SK-N-SH (cell line): ENCODE results near the gene OR8G5. TPM values are rescaled to one million over a fixed set of nuclear protein-coding genes. Genes with fewer than 3 reads are reported as not detected.
A peak's percentile ranks its signal among the peaks of the same experiment; 100 is the strongest.

Source experiments
- CTCF ChIA-PET: fragments of 300-600, 350-600 bp; formaldehyde crosslinking; extraction: SDS; loops from one replicate; lab custom pipeline; 2021; lab: Yijun Ruan, JAX
- POLR2A ChIA-PET: fragments of 350-600 bp; sonication (Branson Sonifier 250); formaldehyde crosslinking; extraction: SDS; loops from one replicate; lab custom pipeline; 2020; ENCODE audit warnings: antibody characterized with exemption, inconsistent platforms; lab: Yijun Ruan, JAX
- DNase-seq: peaks from one replicate; pipeline ENCODE4 v3.0.0; 2012
- H2AFZ ChIP-seq: fragments of 200-600 bp; sonication (generic); 2 replicates; pipeline ENCODE4 v1.8.1; 2016; ENCODE audit warnings: antibody characterized with exemption, mild to moderate bottlenecking, low read depth
- H3F3A ChIP-seq: fragments of 200-600 bp; sonication (generic); replicated peaks from 2 replicates; pipeline ENCODE3; 2016; ENCODE audit warnings: antibody characterized with exemption, mild to moderate bottlenecking; ENCODE audit not compliant: insufficient read depth
- H3K27ac ChIP-seq, 2 experiments: fragments of 200-500 bp in 1 of 2; fragments of 200-600 bp in 1 of 2; sonication (Bioruptor generic) in 1 of 2; sonication (generic), shearing (Covaris generic) in 1 of 2; 2 replicates each; pipeline versions ENCODE4 v1.5.1 to v1.6.1; 2014 to 2016; ENCODE audit warnings: low read depth in 2 of 2, inconsistent platforms in 1 of 2, low read length in 1 of 2, mild to moderate bottlenecking in 1 of 2, mixed read lengths in 1 of 2
- H3K27me3 ChIP-seq: fragments of 200-600 bp; sonication (generic), shearing (Covaris generic); 2 replicates; pipeline ENCODE4 v1.6.1; 2016; ENCODE audit warnings: mixed run types; ENCODE audit not compliant: insufficient read depth
- H3K36me3 ChIP-seq, 2 experiments: fragments of 200-500 bp in 1 of 2; fragments of 200-600 bp in 1 of 2; sonication (Bioruptor generic) in 1 of 2; sonication (generic) in 1 of 2; replicated peaks in 1 of 2; 2 replicates each; pipeline versions ENCODE3 to v1.5.1; 2014 to 2016; ENCODE audit warnings: low read length in 1 of 2, mild to moderate bottlenecking in 1 of 2; ENCODE audit not compliant: insufficient read depth in 2 of 2, control insufficient read depth in 1 of 2
- H3K4me1 ChIP-seq, 2 experiments: fragments of 200-500 bp in 1 of 2; fragments of 200-600 bp in 1 of 2; sonication (Bioruptor generic) in 1 of 2; sonication (generic), shearing (Covaris generic) in 1 of 2; 2 replicates each; pipeline versions ENCODE4 v1.5.1 to v1.6.1; 2014 to 2016; ENCODE audit warnings: low read depth in 1 of 2, low read length in 1 of 2, mixed run types in 1 of 2; ENCODE audit not compliant: insufficient read depth in 2 of 2, control insufficient read depth in 1 of 2
- H3K4me2 ChIP-seq: fragments of 200-600 bp; sonication (generic), shearing (Covaris generic); 2 replicates; pipeline ENCODE4 v1.6.1; 2017; ENCODE audit warnings: mixed run types
- H3K4me3 ChIP-seq, 2 experiments: fragments of 200-500 bp in 1 of 2; fragments of 200-600 bp in 1 of 2; sonication (Bioruptor generic) in 1 of 2; sonication (generic), shearing (Covaris generic) in 1 of 2; 2 replicates each; pipeline versions ENCODE4 v1.5.1 to v1.8.1; 2014 to 2016; ENCODE audit warnings: low read depth in 2 of 2, inconsistent platforms in 1 of 2, low read length in 1 of 2, mild to moderate bottlenecking in 1 of 2, mixed read lengths in 1 of 2, moderate library complexity in 1 of 2
- H3K79me2 ChIP-seq: fragments of 200-600 bp; sonication (generic); 2 replicates; pipeline ENCODE4 v1.8.1; 2017; ENCODE audit warnings: mild to moderate bottlenecking; ENCODE audit not compliant: insufficient read depth
- H3K9ac ChIP-seq: fragments of 200-600 bp; sonication (generic); 2 replicates; pipeline ENCODE4 v1.6.1; 2017; ENCODE audit warnings: mixed run types
- H3K9me2 ChIP-seq: fragments of 200-600 bp; sonication (generic); 2 replicates; pipeline ENCODE4 v1.6.1; 2017; ENCODE audit warnings: mixed run types
- H3K9me3 ChIP-seq: fragments of 200-600 bp; sonication (generic); 2 replicates; pipeline ENCODE4 v1.6.1; 2017; ENCODE audit warnings: mixed run types, mild to moderate bottlenecking, moderate library complexity
- H4K20me1 ChIP-seq: fragments of 200-600 bp; sonication (generic); 2 replicates; pipeline ENCODE4 v1.6.1; 2017; ENCODE audit warnings: mild to moderate bottlenecking, mixed run types; ENCODE audit not compliant: insufficient read depth
- CTCF ChIP-seq: fragments of 200-600 bp; sonication (generic); IDR thresholded peaks from 2 replicates; pipeline ENCODE4 v1.6.1; 2017; ENCODE audit warnings: antibody characterized with exemption, mild to moderate bottlenecking, moderate library complexity
- FOXJ3 ChIP-seq: sonication (generic); formaldehyde crosslinking; IDR thresholded peaks from 2 replicates; pipeline ENCODE4 v1.5.1; 2020; ENCODE audit warnings: mild to moderate bottlenecking, missing genetic modification reagents
- GABPA ChIP-seq: IDR thresholded peaks from 2 replicates; pipeline ENCODE4 v1.4.0; 2012; ENCODE audit warnings: low read depth, mild to moderate bottlenecking
- JUND ChIP-seq: IDR thresholded peaks from 2 replicates; pipeline ENCODE4 v1.4.0; 2012
- MXI1 ChIP-seq: IDR thresholded peaks from 2 replicates; pipeline ENCODE4 v1.6.1; 2012; ENCODE audit warnings: mild to moderate bottlenecking, low read depth, low read length, improper control_type of control experiment
- NRF1 ChIP-seq: IDR thresholded peaks from 2 replicates; pipeline ENCODE4 v1.6.1; 2012; ENCODE audit warnings: low read depth, mild to moderate bottlenecking, low read length
- SIN3A ChIP-seq: IDR thresholded peaks from 2 replicates; pipeline ENCODE4 v1.6.1; 2012; ENCODE audit warnings: low read depth, mild to moderate bottlenecking, low read length, moderate library complexity, borderline replicate concordance
- TEAD4 ChIP-seq: IDR thresholded peaks from 2 replicates; pipeline ENCODE4 v1.4.0; 2012; ENCODE audit warnings: mild to moderate bottlenecking, borderline replicate concordance; ENCODE audit not compliant: insufficient read depth
- WGBS: methylation state at CpG from one replicate; pipeline ENCODE4 v1.1.6; 2017; ENCODE audit warnings: low lambda C conversion rate; 5-methylcytosine and 5-hydroxymethylcytosine counted together
- polyA plus RNA-seq, 3 experiments: library from polyadenylated mRNA; depleted of rRNA; stranded (reverse); fragments of >200 nt; gene quantifications; 2 replicates each; pipeline ENCODE4 v1.2.3, GENCODE V29; 2012
- TF ChIP-seq, protein P1 (sequence below): IDR thresholded peaks from 2 replicates; pipeline ENCODE4 v1.6.1; 2012; ENCODE audit warnings: mild to moderate bottlenecking, low read depth, low read length, moderate library complexity
- TF ChIP-seq, protein P2 (sequence below): IDR thresholded peaks from 2 replicates; pipeline ENCODE4 v1.4.0; 2012; ENCODE audit warnings: low read depth
- TF ChIP-seq, protein P3 (sequence below): IDR thresholded peaks from 2 replicates; pipeline ENCODE4 v1.4.0; 2012; ENCODE audit warnings: low read depth, borderline replicate concordance

Gene OR8G5
- polyA plus RNA-seq, 1 of the 3 experiments (the other 2 are of a cell fraction): not detected

- TF ChIP-seq, protein P1, sequence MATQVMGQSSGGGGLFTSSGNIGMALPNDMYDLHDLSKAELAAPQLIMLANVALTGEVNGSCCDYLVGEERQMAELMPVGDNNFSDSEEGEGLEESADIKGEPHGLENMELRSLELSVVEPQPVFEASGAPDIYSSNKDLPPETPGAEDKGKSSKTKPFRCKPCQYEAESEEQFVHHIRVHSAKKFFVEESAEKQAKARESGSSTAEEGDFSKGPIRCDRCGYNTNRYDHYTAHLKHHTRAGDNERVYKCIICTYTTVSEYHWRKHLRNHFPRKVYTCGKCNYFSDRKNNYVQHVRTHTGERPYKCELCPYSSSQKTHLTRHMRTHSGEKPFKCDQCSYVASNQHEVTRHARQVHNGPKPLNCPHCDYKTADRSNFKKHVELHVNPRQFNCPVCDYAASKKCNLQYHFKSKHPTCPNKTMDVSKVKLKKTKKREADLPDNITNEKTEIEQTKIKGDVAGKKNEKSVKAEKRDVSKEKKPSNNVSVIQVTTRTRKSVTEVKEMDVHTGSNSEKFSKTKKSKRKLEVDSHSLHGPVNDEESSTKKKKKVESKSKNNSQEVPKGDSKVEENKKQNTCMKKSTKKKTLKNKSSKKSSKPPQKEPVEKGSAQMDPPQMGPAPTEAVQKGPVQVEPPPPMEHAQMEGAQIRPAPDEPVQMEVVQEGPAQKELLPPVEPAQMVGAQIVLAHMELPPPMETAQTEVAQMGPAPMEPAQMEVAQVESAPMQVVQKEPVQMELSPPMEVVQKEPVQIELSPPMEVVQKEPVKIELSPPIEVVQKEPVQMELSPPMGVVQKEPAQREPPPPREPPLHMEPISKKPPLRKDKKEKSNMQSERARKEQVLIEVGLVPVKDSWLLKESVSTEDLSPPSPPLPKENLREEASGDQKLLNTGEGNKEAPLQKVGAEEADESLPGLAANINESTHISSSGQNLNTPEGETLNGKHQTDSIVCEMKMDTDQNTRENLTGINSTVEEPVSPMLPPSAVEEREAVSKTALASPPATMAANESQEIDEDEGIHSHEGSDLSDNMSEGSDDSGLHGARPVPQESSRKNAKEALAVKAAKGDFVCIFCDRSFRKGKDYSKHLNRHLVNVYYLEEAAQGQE: no peak
- TF ChIP-seq, protein P2, sequence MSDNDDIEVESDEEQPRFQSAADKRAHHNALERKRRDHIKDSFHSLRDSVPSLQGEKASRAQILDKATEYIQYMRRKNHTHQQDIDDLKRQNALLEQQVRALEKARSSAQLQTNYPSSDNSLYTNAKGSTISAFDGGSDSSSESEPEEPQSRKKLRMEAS: no peak
- TF ChIP-seq GABPA (no peak), FOXJ3 (CRISPR knock-in tag) (no peak), SIN3A (no peak)
Measured at GRCh38 chr11:124277207-124277606, 21.0 kb downstream of the OR8G5 start (continued).

DNA sequence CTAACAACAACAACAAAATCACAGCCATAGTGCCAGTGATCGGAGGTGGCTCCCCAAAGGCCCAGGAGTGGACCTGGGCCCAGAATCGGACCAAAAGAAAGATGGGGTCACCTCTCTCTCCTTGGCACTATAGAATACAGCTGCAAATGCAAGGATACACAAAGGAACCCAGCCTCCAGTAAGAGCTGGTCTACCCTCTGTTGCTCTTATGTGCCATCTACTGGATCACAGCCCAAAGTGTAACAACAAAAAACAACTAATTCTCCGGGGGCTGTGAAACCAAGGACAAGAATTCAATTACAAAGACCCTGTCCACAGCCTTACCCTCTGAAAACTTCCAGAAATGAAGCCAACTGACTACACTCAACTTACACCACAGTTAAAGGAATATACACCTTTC, 21.6 kb downstream of the OR8G5 start:
- Histone ChIP-seq H3K9me3 (no peaks in the 10 kb centered on the region), H3K27me3 (no peaks in the 10 kb centered on the region), H3K9me2 (no peaks in the 10 kb centered on the region), H3K79me2 (no peaks in the 10 kb centered on the region), H3K27ac (no peak overlapping the region), H2AFZ (no peak overlapping the region), H3K36me3 (no peaks in the 10 kb centered on the region), H3K4me1 (no peaks in the 10 kb centered on the region), H3F3A (no peaks in the 10 kb centered on the region), H3K9ac (no peak overlapping the region), H3K4me2 (no peak overlapping the region), H3K4me3 (no peak overlapping the region), H4K20me1 (no peaks in the 10 kb centered on the region)
- POLR2A ChIA-PET: no interaction called here
- 0% methylated on average over 3 of the region's 3 CpGs for WGBS
- DNase-seq: no peak
- TF ChIP-seq CTCF (peak; percentile 11; the same call in 1 of the 2 replicates), MXI1 (no peak)
- CTCF ChIA-PET: interaction anchor here (0.9 kb wide), 1 partner anchor 206 kb away, joined by 3 read pairs; no protein-coding TSS in a partner anchor

DNA sequence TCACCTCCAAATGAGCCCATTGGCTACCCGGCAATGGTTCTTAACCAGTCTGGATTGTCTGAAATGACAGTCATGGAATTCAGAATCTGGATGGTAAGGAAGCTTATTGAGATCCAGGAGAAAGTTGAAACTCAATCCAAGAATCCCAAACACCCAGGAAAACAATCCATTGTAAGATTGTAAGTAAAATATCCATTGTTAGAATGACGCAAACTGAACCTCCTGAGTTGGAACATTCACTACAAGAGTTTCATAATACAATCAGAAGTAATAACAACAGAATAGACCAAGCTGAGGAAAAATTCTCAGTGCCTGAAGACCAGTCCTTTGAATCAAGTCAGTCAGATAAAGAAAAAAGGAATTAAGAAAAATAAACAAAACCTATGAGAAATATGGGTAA, 22.1 kb downstream of the OR8G5 start:
- Histone ChIP-seq H3F3A (no peaks in the 10 kb centered on the region), H4K20me1 (no peaks in the 10 kb centered on the region), H3K4me3 (no peak overlapping the region), H3K9ac (no peak overlapping the region), H3K27me3 (no peaks in the 10 kb centered on the region), H3K4me2 (no peak overlapping the region), H3K9me2 (no peaks in the 10 kb centered on the region), H3K36me3 (no peaks in the 10 kb centered on the region), H3K9me3 (no peaks in the 10 kb centered on the region), H3K79me2 (no peaks in the 10 kb centered on the region), H3K4me1 (no peaks in the 10 kb centered on the region), H3K27ac (no peak overlapping the region), H2AFZ (no peak overlapping the region)
- CTCF ChIA-PET: interaction anchor here (0.9 kb wide), 1 partner anchor 207 kb away, joined by 3 read pairs; no protein-coding TSS in a partner anchor
- TF ChIP-seq, protein P3, sequence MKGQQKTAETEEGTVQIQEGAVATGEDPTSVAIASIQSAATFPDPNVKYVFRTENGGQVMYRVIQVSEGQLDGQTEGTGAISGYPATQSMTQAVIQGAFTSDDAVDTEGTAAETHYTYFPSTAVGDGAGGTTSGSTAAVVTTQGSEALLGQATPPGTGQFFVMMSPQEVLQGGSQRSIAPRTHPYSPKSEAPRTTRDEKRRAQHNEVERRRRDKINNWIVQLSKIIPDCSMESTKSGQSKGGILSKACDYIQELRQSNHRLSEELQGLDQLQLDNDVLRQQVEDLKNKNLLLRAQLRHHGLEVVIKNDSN: no peak
- TF ChIP-seq TEAD4 (no peak), NRF1 (no peak), JUND (no peak)
- WGBS: 8% methylated on average over 2 of the region's 2 CpGs
- POLR2A ChIA-PET: no interaction called here
- DNase-seq: no peak
